ENCODE measurements around the gene SH3RF3.

DNA sequence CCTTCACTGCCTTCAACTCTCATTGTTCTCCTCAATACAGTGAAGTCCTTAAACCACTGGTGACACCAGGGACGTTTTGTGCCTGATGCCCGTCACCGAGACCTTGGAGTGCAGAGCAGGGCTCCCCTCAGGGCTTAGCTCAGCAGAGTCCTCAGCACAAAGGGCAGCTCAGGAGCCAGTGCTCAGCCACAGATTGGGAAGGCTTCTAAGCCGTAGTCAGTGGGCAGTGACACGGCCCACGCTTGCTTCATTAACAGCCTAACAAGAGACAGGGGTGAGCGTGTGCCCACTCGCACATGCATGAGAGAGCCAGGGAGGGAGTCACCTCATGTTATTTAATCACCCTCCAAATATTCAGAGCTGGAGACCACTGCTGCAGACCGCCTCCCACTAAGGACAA lies 137.5 kb downstream of the SH3RF3 start:
- TF ChIP-seq, protein P1, sequence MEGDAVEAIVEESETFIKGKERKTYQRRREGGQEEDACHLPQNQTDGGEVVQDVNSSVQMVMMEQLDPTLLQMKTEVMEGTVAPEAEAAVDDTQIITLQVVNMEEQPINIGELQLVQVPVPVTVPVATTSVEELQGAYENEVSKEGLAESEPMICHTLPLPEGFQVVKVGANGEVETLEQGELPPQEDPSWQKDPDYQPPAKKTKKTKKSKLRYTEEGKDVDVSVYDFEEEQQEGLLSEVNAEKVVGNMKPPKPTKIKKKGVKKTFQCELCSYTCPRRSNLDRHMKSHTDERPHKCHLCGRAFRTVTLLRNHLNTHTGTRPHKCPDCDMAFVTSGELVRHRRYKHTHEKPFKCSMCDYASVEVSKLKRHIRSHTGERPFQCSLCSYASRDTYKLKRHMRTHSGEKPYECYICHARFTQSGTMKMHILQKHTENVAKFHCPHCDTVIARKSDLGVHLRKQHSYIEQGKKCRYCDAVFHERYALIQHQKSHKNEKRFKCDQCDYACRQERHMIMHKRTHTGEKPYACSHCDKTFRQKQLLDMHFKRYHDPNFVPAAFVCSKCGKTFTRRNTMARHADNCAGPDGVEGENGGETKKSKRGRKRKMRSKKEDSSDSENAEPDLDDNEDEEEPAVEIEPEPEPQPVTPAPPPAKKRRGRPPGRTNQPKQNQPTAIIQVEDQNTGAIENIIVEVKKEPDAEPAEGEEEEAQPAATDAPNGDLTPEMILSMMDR (optimal IDR thresholded peaks at IDR 0.05 in 1 of 3, IDR thresholded peaks at IDR 0.05 in 1 of 3, conservative IDR thresholded peaks at IDR 0.05 in 1 of 3; ENCODE audit: extremely low read depth in 1 of 3, insufficient read depth in 2 of 3, low read length in 3 of 3), result no peak
- TF ChIP-seq EZH2 (IDR thresholded peaks at IDR 0.05; ENCODE audit: low read length), result no peak

All from keratinocyte (primary cell).